Chondrocyte (in vitro differentiated cells): Measurements from ENCODE around the gene SPDEF. TPM values are rescaled to one million over a fixed set of nuclear protein-coding genes. Genes with fewer than 3 reads are reported as not detected.

Experiments
- DNase-seq: peaks from one replicate; pipeline ENCODE4 v3.0.0; 2021; ENCODE audit warnings: mixed read lengths, low spot score
- H3K27ac Mint-ChIP-seq: one replicate; pipeline ENCODE4 v1.8.0; 2021; ENCODE audit warnings: mild to moderate bottlenecking, moderate library complexity, mixed read lengths; ENCODE audit not compliant: unreplicated experiment
- H3K27me3 Mint-ChIP-seq: 2 replicates; pipeline ENCODE4 v1.8.0; 2021; ENCODE audit warnings: low read depth, mixed read lengths
- H3K36me3 Mint-ChIP-seq: 2 replicates; pipeline ENCODE4 v1.8.0; 2021; ENCODE audit warnings: low read depth, mixed read lengths
- H3K4me1 Mint-ChIP-seq: 2 replicates; pipeline ENCODE4 v1.8.0; 2021; ENCODE audit warnings: low read depth, mild to moderate bottlenecking, mixed read lengths
- H3K4me3 Mint-ChIP-seq: one replicate; pipeline ENCODE4 v1.8.0; 2021; ENCODE audit warnings: mild to moderate bottlenecking, moderate library complexity, mixed read lengths; ENCODE audit not compliant: unreplicated experiment
- H3K9me3 Mint-ChIP-seq: 2 replicates; pipeline ENCODE4 v1.8.0; 2021; ENCODE audit warnings: low read depth, mixed read lengths
- total RNA-seq: library from RNA; stranded (reverse); gene quantifications from 3 replicates; pipeline ENCODE4 v1.2.1, GENCODE V29; 2021
- TF ChIP-seq, protein P1 (sequence below): fragments of 200-600 bp; sonication (generic); IDR thresholded peaks from 2 replicates; pipeline ENCODE4 v1.5.0; 2021; ENCODE audit warnings: antibody characterized with exemption, mild to moderate bottlenecking, moderate library complexity

Gene SPDEF
- total RNA-seq, 1 donor from 2014 or later, result 0.10 TPM

DNA sequence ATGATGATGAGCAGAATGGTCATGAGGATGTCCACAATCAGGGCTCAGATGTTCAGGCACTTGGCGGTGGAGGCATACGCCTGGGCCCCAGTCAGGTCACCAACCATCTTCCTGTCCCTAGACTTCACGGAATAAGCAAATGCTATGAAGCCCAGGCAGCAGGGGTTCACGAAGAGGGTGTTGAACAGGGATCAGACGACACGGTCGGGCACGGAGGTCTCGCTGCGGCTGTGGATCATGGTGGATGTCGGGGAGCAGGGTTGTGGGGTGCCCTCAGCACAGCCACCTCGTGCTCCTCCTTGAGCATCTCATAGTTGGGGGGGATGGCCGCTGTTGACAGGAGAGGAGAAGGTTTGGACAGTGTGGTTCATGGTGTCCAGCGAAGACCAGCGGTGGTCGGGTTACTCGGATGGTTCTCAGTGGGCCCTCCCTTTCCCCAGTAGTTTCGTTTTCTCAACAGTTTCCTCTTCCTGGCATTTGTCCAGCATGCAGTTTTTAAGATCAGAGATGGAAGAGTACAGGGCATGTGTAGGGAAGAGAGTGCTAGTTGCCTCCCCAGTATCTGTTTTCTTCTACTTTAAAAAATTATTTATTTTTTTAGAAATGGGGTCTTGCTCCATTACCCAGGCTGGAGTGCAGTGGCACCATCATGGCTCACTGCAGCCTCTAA is 20.3 kb upstream of the SPDEF start:
- H3K4me3 Mint-ChIP-seq, result no peak overlapping the region
- no peak overlapping the region for H3K27ac Mint-ChIP-seq
- TF ChIP-seq, protein P1, sequence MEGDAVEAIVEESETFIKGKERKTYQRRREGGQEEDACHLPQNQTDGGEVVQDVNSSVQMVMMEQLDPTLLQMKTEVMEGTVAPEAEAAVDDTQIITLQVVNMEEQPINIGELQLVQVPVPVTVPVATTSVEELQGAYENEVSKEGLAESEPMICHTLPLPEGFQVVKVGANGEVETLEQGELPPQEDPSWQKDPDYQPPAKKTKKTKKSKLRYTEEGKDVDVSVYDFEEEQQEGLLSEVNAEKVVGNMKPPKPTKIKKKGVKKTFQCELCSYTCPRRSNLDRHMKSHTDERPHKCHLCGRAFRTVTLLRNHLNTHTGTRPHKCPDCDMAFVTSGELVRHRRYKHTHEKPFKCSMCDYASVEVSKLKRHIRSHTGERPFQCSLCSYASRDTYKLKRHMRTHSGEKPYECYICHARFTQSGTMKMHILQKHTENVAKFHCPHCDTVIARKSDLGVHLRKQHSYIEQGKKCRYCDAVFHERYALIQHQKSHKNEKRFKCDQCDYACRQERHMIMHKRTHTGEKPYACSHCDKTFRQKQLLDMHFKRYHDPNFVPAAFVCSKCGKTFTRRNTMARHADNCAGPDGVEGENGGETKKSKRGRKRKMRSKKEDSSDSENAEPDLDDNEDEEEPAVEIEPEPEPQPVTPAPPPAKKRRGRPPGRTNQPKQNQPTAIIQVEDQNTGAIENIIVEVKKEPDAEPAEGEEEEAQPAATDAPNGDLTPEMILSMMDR, result no peak
- peak; percentile 79 for DNase-seq
- no peaks in the 10 kb centered on the region for H3K9me3 Mint-ChIP-seq
- H3K36me3 Mint-ChIP-seq, result no peaks in the 10 kb centered on the region
- no peaks in the 10 kb centered on the region for H3K27me3 Mint-ChIP-seq
- no peaks in the 10 kb centered on the region for H3K4me1 Mint-ChIP-seq

GRCh38 chr6:34575326-34575725 is 19.2 kb upstream of the SPDEF start:
- Mint-ChIP-seq H3K9me3 (no peaks in the 10 kb centered on the region), H3K36me3 (no peaks in the 10 kb centered on the region), H3K4me1 (no peaks in the 10 kb centered on the region), H3K4me3 (no peak overlapping the region), H3K27ac (no peak overlapping the region), H3K27me3 (no peaks in the 10 kb centered on the region)
- DNase-seq, result peak; percentile 15
- TF ChIP-seq, protein P1, result peak; percentile 7

- no peaks in the 10 kb centered on the region for H3K9me3 Mint-ChIP-seq
- no peaks in the 10 kb centered on the region for H3K4me1 Mint-ChIP-seq
- DNase-seq, result peak; percentile 52
- H3K36me3 Mint-ChIP-seq, result no peaks in the 10 kb centered on the region
- no peaks in the 10 kb centered on the region for H3K27me3 Mint-ChIP-seq
- TF ChIP-seq, protein P1, result no peak
- H3K27ac Mint-ChIP-seq, result no peak overlapping the region
- no peak overlapping the region for H3K4me3 Mint-ChIP-seq
Measured at GRCh38 chr6:34574647-34575293, 18.6 kb upstream of the SPDEF start.

DNA sequence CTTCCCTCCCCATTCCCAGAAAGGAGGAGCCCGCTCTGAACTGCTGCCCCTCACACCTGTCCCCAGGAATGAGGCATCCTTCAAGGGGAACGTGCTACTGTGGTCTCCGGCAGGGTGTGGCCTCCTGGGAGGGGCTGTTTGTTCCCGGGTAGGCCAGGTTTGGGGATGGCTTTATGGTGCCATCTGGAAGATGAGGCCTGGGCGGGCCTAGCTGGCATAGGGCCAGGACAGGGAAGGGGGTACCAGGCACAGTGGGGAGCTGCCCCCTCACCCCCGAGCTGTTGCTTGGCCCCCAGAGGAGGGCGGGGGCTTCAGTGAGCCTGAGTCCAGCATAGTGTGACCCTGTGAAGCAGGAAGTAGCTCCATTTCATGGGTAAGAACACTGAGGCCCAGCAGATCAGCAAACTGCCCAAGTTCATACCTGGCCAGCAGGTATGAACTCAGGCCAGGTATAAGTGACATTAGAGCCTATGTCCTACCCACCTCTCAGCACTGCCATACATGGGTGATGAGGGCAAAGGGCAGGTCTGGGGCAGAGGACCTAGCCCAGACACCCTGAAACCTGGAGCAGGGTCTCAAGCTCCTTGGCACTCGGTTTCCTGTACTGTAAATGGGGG is 17.5 kb upstream of the SPDEF start:
- Mint-ChIP-seq H3K4me3 (no peak overlapping the region), H3K36me3 (no peaks in the 10 kb centered on the region), H3K27ac (no peak overlapping the region), H3K4me1 (no peaks in the 10 kb centered on the region), H3K27me3 (no peaks in the 10 kb centered on the region), H3K9me3 (no peaks in the 10 kb centered on the region)
- TF ChIP-seq, protein P1, result no peak
- DNase-seq, result peak; percentile 48

GRCh38 chr6:34572585-34572984 is 16.5 kb upstream of the SPDEF start:
- Mint-ChIP-seq H3K4me3 (no peak overlapping the region), H3K36me3 (no peaks in the 10 kb centered on the region), H3K27me3 (no peaks in the 10 kb centered on the region), H3K27ac (no peak overlapping the region), H3K4me1 (no peaks in the 10 kb centered on the region), H3K9me3 (no peaks in the 10 kb centered on the region)
- TF ChIP-seq, protein P1, result no peak
- no peak for DNase-seq
